Bronchial epithelial cell (primary cell): ENCODE results near the gene PCDHA8. TPM values are rescaled to one million over a fixed set of nuclear protein-coding genes. Genes with fewer than 3 reads are reported as not detected.
"Not testable (repeated sequence)": the region's sequence is repeated elsewhere in the genome, so short reads cannot be mapped to it uniquely, and the experiment has no call there.

Source experiments
- DNase-seq: peaks from one replicate; pipeline ENCODE4 v3.0.0-alpha.2; 2010; ENCODE audit warnings: low read depth
- FAIRE-seq: peaks from 2 replicates; lab custom pipeline; 2011; peaks lifted over from hg19 to GRCh38; lab: Jason Lieb, UNC
- H3K27me3 ChIP-seq: 2 replicates; pipeline ENCODE4 v1.5.1; 2011; ENCODE audit warnings: low read length; ENCODE audit not compliant: control insufficient read depth, insufficient read depth
- H3K36me3 ChIP-seq: 2 replicates; pipeline ENCODE4 v1.5.1; 2011; ENCODE audit warnings: low read length; ENCODE audit not compliant: control insufficient read depth, insufficient read depth
- H3K4me3 ChIP-seq: 2 replicates; pipeline ENCODE4 v1.5.1; 2011; ENCODE audit warnings: mild to moderate bottlenecking, low read depth, low read length, control low read depth
- CTCF ChIP-seq: IDR thresholded peaks from 2 replicates; pipeline ENCODE4 v1.5.1; 2011; ENCODE audit warnings: mild to moderate bottlenecking, moderate library complexity, low read length, control low read depth, inconsistent platforms; ENCODE audit not compliant: insufficient read depth, severe bottlenecking
- total RNA-seq: library from RNA; depleted of rRNA; stranded (reverse); fragments of >200 nt; gene quantifications from 2 replicates; pipeline ENCODE4 v1.2.1, GENCODE V29; 2014

PCDHA8 gene
- total RNA-seq, 1 donor from 2014 or later: not detected

DNA sequence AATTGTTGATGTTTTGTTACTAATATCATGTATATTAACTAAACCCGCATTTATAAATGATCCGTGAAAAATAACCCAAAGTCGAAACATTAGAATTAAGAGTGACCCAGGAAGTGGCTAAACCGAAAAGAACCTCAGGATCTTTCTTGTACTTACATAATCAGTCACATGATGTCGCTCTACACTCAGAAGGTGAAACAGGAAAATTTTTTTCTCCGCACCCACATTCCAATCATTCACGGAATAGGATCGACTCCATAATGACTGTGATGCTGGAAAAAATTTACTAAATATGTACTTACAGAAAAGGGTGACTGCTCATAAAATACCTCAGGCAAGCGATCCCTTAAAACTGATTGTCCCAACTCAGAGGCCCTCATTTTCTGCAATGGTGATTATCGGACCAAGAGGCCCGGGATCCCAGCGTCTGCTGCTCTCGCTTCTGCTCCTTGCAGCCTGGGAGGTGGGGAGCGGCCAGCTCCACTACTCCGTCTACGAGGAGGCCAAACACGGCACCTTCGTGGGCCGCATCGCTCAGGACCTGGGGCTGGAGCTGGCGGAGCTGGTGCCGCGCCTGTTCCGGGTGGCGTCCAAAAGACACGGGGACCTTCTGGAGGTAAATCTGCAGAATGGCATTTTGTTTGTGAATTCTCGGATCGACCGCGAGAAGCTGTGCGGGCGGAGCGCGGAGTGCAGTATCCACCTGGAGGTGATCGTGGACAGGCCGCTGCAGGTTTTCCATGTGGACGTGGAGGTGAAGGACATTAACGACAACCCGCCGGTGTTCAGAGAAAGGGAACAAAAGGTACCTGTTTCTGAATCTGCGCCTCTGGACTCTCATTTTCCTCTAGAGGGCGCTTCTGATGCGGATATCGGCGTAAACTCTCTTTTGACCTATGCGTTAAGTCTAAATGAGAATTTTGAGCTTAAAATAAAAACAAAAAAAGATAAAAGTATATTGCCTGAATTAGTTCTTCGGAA is 34.4 kb downstream of the PCDHA8 start, which contains the start of gene PCDHA12:
Gene PCDHA12, plus strand, starts transcription at position 224 of the 981 bp plus-strand sequence. Its CDS starts 165 bp downstream, at position 389.
- DNase-seq: peak; percentile 26
- no peaks in the 10 kb centered on the region for H3K27me3 ChIP-seq
- H3K36me3 ChIP-seq: no peaks in the 10 kb centered on the region
- no peak for FAIRE-seq
- TF ChIP-seq CTCF: peak; percentile 20
- no peak within 1 kb of the TSS for H3K4me3 ChIP-seq

GRCh38 chr5:140876541-140877261 is 35.7 kb downstream of the PCDHA8 start:
- DNase-seq, FAIRE-seq, H3K4me3 ChIP-seq, H3K36me3 ChIP-seq, H3K27me3 ChIP-seq: not testable (repeated sequence)

DNA sequence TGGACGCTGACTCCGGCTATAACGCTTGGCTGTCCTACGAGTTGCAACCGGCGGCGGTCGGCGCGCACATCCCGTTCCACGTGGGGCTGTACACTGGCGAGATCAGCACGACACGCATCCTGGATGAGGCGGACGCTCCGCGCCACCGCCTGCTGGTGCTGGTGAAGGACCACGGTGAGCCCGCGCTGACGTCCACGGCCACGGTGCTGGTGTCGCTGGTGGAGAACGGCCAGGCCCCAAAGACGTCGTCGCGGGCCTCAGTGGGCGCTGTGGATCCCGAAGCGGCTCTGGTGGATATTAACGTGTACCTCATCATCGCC is 36.2 kb downstream of the PCDHA8 start:
- Histone ChIP-seq H3K36me3 (no peaks in the 10 kb centered on the region), H3K27me3 (no peaks in the 10 kb centered on the region), H3K4me3 (no peak overlapping the region)
- no peak for FAIRE-seq
- TF ChIP-seq CTCF: no peak
- DNase-seq: no peak

- Histone ChIP-seq H3K36me3 (no peaks in the 10 kb centered on the region), H3K27me3 (no peaks in the 10 kb centered on the region), H3K4me3 (no peak within 1 kb of the TSS)
- peak; percentile 34 for DNase-seq
- peak; percentile 47 for TF ChIP-seq CTCF
- no peak for FAIRE-seq
Measured at GRCh38 chr5:140881889-140882590, 41.1 kb downstream of the PCDHA8 start, which contains the start of gene PCDHA13. Gene PCDHA13, plus strand, starts transcription at chr5:140882124. Its CDS starts 145 bp downstream, at chr5:140882269.

DNA sequence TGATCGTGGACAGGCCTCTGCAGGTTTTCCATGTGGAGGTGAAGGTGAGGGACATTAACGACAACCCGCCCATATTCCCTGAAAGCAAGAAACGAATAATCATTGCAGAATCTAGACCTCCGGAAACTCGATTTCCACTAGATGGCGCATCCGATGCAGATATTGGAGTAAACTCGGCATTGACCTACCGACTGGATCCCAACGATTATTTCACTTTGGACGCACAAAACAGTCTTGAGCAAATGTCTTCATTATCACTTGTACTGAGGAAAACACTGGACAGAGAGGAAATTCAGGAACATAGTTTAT is 41.6 kb downstream of the PCDHA8 start:
- H3K27me3 ChIP-seq: no peaks in the 10 kb centered on the region
- no peak for TF ChIP-seq CTCF
- no peaks in the 10 kb centered on the region for H3K36me3 ChIP-seq
- FAIRE-seq (no peak), DNase-seq (peak; percentile 6)
- no peak overlapping the region for H3K4me3 ChIP-seq
